ENCODE results near the gene RIOK1. TPM values are rescaled to one million over a fixed set of nuclear protein-coding genes. Genes with fewer than 3 reads are reported as not detected.

Gene RIOK1
- total and polyA plus RNA-seq, 2 of the 13 experiments (the other 11 are each of a cell fraction or from before 2014, with no cell fraction given), result 9.4 to 37.8 TPM

GRCh38 chr6:7390226-7390878 is 744 bp downstream of the RIOK1 start (continued):
- TF ChIP-seq GTF3A (CRISPR knock-in tag; conservative IDR thresholded peaks at IDR 0.05) (no peak), ZBTB43 (CRISPR knock-in tag; conservative IDR thresholded peaks at IDR 0.05) (no peak), SNRNP70 (IDR thresholded peaks at IDR 0.05; ENCODE audit: low read depth, low read length) (no peak), ZNF709 (CRISPR knock-in tag; IDR thresholded peaks at IDR 0.05) (no peak), ZNF326 (CRISPR knock-in tag; IDR thresholded peaks at IDR 0.05; ENCODE audit: borderline replicate concordance) (no peak), ZNF781 (CRISPR knock-in tag; IDR thresholded peaks at IDR 0.05; ENCODE audit: borderline replicate concordance, not compliant biosample characterization) (no peak), DDIT3 (CRISPR knock-in tag; IDR thresholded peaks at IDR 0.05) (no peak), MXD1 (CRISPR knock-in tag; IDR thresholded peaks at IDR 0.05) (no peak), SMAD1 (CRISPR knock-in tag; IDR thresholded peaks at IDR 0.05; ENCODE audit: borderline replicate concordance, low read depth) (no peak), FIP1L1 (IDR thresholded peaks at IDR 0.05; ENCODE audit: borderline replicate concordance, insufficient read depth, low read depth, low read length) (no peak), ZNF607 (CRISPR knock-in tag; IDR thresholded peaks at IDR 0.05; ENCODE audit: borderline replicate concordance) (no peak), NONO (IDR thresholded peaks at IDR 0.05) (no peak), NONO (CRISPR knock-in tag; conservative IDR thresholded peaks at IDR 0.05) (no peak), ZNF629 (CRISPR knock-in tag; conservative IDR thresholded peaks at IDR 0.05) (0 out of 2 replicates have a peak, but pooled peaks have one; percentile 26), TARDBP (CRISPR knock-in tag; IDR thresholded peaks at IDR 0.05) (no peak), ZNF205 (CRISPR knock-in tag; IDR thresholded peaks at IDR 0.05) (no peak), ZBTB46 (CRISPR knock-in tag; IDR thresholded peaks at IDR 0.05; ENCODE audit: borderline replicate concordance) (0 out of 2 replicates have a peak, but pooled peaks have one; percentile 49), TOPORS (CRISPR knock-in tag; IDR thresholded peaks at IDR 0.05) (no peak), ZNF678 (CRISPR knock-in tag; IDR thresholded peaks at IDR 0.05) (0 out of 2 replicates have a peak, but pooled peaks have one; percentile 21), ZNF883 (CRISPR knock-in tag; IDR thresholded peaks at IDR 0.05; ENCODE audit: not compliant biosample characterization) (no peak), ZEB1 (IDR thresholded peaks at IDR 0.05; ENCODE audit: insufficient replicate concordance, low read depth) (peak; percentile 1), ZMYM3 (CRISPR knock-in tag; IDR thresholded peaks at IDR 0.05) (peak; percentile 64; the same call in 1 of the 2 replicates), NFYC (CRISPR knock-in tag; IDR thresholded peaks at IDR 0.05) (no peak), TAF1 (CRISPR knock-in tag; IDR thresholded peaks at IDR 0.05) (no peak), KLF6 (CRISPR knock-in tag; IDR thresholded peaks at IDR 0.05) (no peak), REPIN1 (CRISPR knock-in tag; IDR thresholded peaks at IDR 0.05; ENCODE audit: borderline replicate concordance, low read depth) (no peak), NFKB2 (CRISPR knock-in tag; IDR thresholded peaks at IDR 0.05; ENCODE audit: borderline replicate concordance) (no peak)

Data from HepG2 (cell line).